IMR-90 (cell line): Measurements from ENCODE around the gene NKAIN2. TPM values are rescaled to one million over a fixed set of nuclear protein-coding genes. Genes with fewer than 3 reads are reported as not detected.

ENCODE experiments used
- ATAC-seq: fragments of 200-7000 bp; cut with Tn5 transposase; 2 replicates; pipeline ENCODE4 v1.9.1; 2020; ENCODE audit warnings: low read depth, mild to moderate bottlenecking, moderate library complexity
- BruUV-seq: library from RNA; stranded (reverse); fragments of 400-500 nt; replicated peaks from 2 replicates; lab custom pipeline; 2021; lab: Mats Ljungman, UMichigan
- CTCF ChIA-PET: fragments of 300-600 bp; formaldehyde crosslinking; extraction: SDS; loops from one replicate; lab custom pipeline; 2021; ENCODE audit warnings: antibody characterized with exemption; lab: Yijun Ruan, JAX
- POLR2A ChIA-PET: fragments of 300-600 bp; sonication (Branson Sonifier 250); formaldehyde crosslinking; loops from one replicate; lab custom pipeline; 2022; ENCODE audit warnings: antibody characterized with exemption; ENCODE audit not compliant: unreplicated experiment; lab: Charles Lee
- DNase-seq: peaks from one replicate; pipeline ENCODE4 v3.0.0; 2013
- H2AFZ ChIP-seq: replicated peaks from 2 replicates; pipeline ENCODE3; 2013; ENCODE audit warnings: low read length, mild to moderate bottlenecking; ENCODE audit not compliant: poor library complexity
- H2AK5ac ChIP-seq: 2 replicates; pipeline ENCODE4 v1.6.1; 2013; ENCODE audit warnings: low read depth, low read length, inconsistent platforms
- H2AK9ac ChIP-seq: replicated peaks from 2 replicates; pipeline ENCODE3; 2013; ENCODE audit warnings: mild to moderate bottlenecking, low read depth, low read length, moderate library complexity; ENCODE audit not compliant: poor library complexity
- H2BK120ac ChIP-seq: 2 replicates; pipeline ENCODE4 v1.6.1; 2013; ENCODE audit warnings: low read depth, low read length, inconsistent platforms
- H2BK15ac ChIP-seq: 3 replicates; pipeline ENCODE4 v1.6.1; 2013; ENCODE audit warnings: low read depth, low read length, inconsistent platforms
- H2BK20ac ChIP-seq: 2 replicates; pipeline ENCODE4 v1.6.1; 2013; ENCODE audit warnings: low read depth, mild to moderate bottlenecking, inconsistent platforms, low read length, moderate library complexity
- H2BK5ac ChIP-seq: 2 replicates; pipeline ENCODE4 v1.6.1; 2013; ENCODE audit warnings: mild to moderate bottlenecking, low read depth, low read length, inconsistent platforms; ENCODE audit not compliant: poor library complexity, severe bottlenecking
- H3K14ac ChIP-seq: replicated peaks from 2 replicates; pipeline ENCODE4 v1.6.1; 2013; ENCODE audit warnings: low read depth, low read length, inconsistent platforms
- H3K18ac ChIP-seq: 2 replicates; pipeline ENCODE4 v1.6.1; 2013; ENCODE audit warnings: low read depth, low read length, control low read depth
- H3K23ac ChIP-seq: 2 replicates; pipeline ENCODE4 v1.6.1; 2013; ENCODE audit warnings: low read depth, low read length, inconsistent platforms
- H3K27ac ChIP-seq: 2 replicates; pipeline ENCODE4 v1.5.1; 2013; ENCODE audit warnings: mild to moderate bottlenecking, control low read depth, low read length; ENCODE audit not compliant: insufficient read depth
- H3K27me3 ChIP-seq: 2 replicates; pipeline ENCODE4 v1.6.1; 2013; ENCODE audit warnings: low read length; ENCODE audit not compliant: control insufficient read depth, insufficient read depth
- H3K36me3 ChIP-seq: 2 replicates; pipeline ENCODE4 v1.6.1; 2013; ENCODE audit warnings: low read length, mixed read lengths; ENCODE audit not compliant: control insufficient read depth, insufficient read depth
- H3K4ac ChIP-seq: 2 replicates; pipeline ENCODE4 v1.6.1; 2013; ENCODE audit warnings: low read depth, low read length, inconsistent platforms
- H3K4me1 ChIP-seq: 2 replicates; pipeline ENCODE4 v1.6.1; 2013; ENCODE audit warnings: low read length, mixed read lengths; ENCODE audit not compliant: control insufficient read depth, insufficient read depth
- H3K4me2 ChIP-seq: 2 replicates; pipeline ENCODE4 v1.6.1; 2013; ENCODE audit warnings: low read depth, mild to moderate bottlenecking, control low read depth, low read length, moderate library complexity
- H3K4me3 ChIP-seq: 2 replicates; pipeline ENCODE4 v1.5.1; 2013; ENCODE audit warnings: low read depth, mild to moderate bottlenecking, control low read depth, low read length, moderate library complexity; ENCODE audit not compliant: insufficient read depth
- H3K56ac ChIP-seq: 2 replicates; pipeline ENCODE4 v1.6.1; 2013; ENCODE audit warnings: low read length, inconsistent platforms; ENCODE audit not compliant: insufficient read depth; ENCODE audit errors: extremely low read depth
- H3K79me1 ChIP-seq, 2 experiments: 2 replicates each; pipeline ENCODE4 v1.6.1; 2013; ENCODE audit warnings: low read length in 2 of 2, inconsistent platforms in 1 of 2, low read depth in 1 of 2
- H3K9ac ChIP-seq: 2 replicates; pipeline ENCODE4 v1.6.1; 2013; ENCODE audit warnings: low read depth, low read length, control low read depth
- H3K9me1 ChIP-seq: 2 replicates; pipeline ENCODE4 v1.6.1; 2013; ENCODE audit warnings: low read length, inconsistent platforms; ENCODE audit not compliant: insufficient read depth
- H3K9me3 ChIP-seq: 2 replicates; pipeline ENCODE4 v1.6.1; 2013; ENCODE audit warnings: low read length; ENCODE audit not compliant: control insufficient read depth, insufficient read depth
- H4K20me1 ChIP-seq: 2 replicates; pipeline ENCODE4 v1.6.1; 2013; ENCODE audit warnings: low read length, inconsistent platforms; ENCODE audit not compliant: insufficient read depth
- H4K5ac ChIP-seq: 2 replicates; pipeline ENCODE4 v1.6.1; 2013; ENCODE audit warnings: mild to moderate bottlenecking, low read depth, low read length, control low read depth
- H4K8ac ChIP-seq, 2 experiments: 2 replicates each; pipeline ENCODE4 v1.6.1; 2013; ENCODE audit warnings: low read depth in 2 of 2, low read length in 2 of 2, control low read depth in 1 of 2, inconsistent platforms in 1 of 2
- H4K91ac ChIP-seq: 2 replicates; pipeline ENCODE4 v1.6.1; 2013; ENCODE audit warnings: low read depth, low read length, inconsistent platforms; ENCODE audit not compliant: insufficient read depth
- BHLHE40 ChIP-seq: fragments of 150-350 bp; IDR thresholded peaks from 2 replicates; pipeline ENCODE4 v1.6.1; 2016; ENCODE audit warnings: mild to moderate bottlenecking, low read depth, low read length
- CEBPB ChIP-seq: IDR thresholded peaks from 2 replicates; pipeline ENCODE4 v1.6.1; 2012; ENCODE audit warnings: low read depth, low read length, improper control_type of control experiment
- CHD1 ChIP-seq: IDR thresholded peaks from 2 replicates; pipeline ENCODE4 v1.6.1; 2012; ENCODE audit warnings: low read depth, low read length, improper control_type of control experiment
- CTCF ChIP-seq: conservative IDR thresholded peaks from 2 replicates; pipeline ENCODE4 v1.5.1; 2012; ENCODE audit warnings: mild to moderate bottlenecking, low read depth, low read length, improper control_type of control experiment
- ELK1 ChIP-seq: fragments of 150-350 bp; IDR thresholded peaks from 2 replicates; pipeline ENCODE4 v1.6.1; 2016; ENCODE audit warnings: low read depth, mild to moderate bottlenecking, low read length, moderate library complexity, borderline replicate concordance
- FOS ChIP-seq: fragments of 150-350 bp; IDR thresholded peaks from 2 replicates; pipeline ENCODE4 v1.6.1; 2016; ENCODE audit warnings: low read depth, low read length
- MAFK ChIP-seq: IDR thresholded peaks from 2 replicates; pipeline ENCODE4 v1.6.1; 2012; ENCODE audit warnings: low read depth, low read length, improper control_type of control experiment
- MAZ ChIP-seq: IDR thresholded peaks from 2 replicates; pipeline ENCODE4 v1.6.1; 2012; ENCODE audit warnings: low read depth, mild to moderate bottlenecking, low read length, improper control_type of control experiment, moderate library complexity, borderline replicate concordance
- MXI1 ChIP-seq: IDR thresholded peaks from 2 replicates; pipeline ENCODE4 v1.6.1; 2012; ENCODE audit warnings: low read depth, mild to moderate bottlenecking, low read length, moderate library complexity, borderline replicate concordance
- NFE2L2 ChIP-seq: fragments of 150-350 bp; IDR thresholded peaks from 2 replicates; pipeline ENCODE4 v1.6.1; 2016; ENCODE audit warnings: low read depth, mild to moderate bottlenecking, low read length
- POLR2A ChIP-seq: IDR thresholded peaks from 2 replicates; pipeline ENCODE4 v1.6.1; 2012; ENCODE audit warnings: mild to moderate bottlenecking, low read depth, low read length
- RAD21 ChIP-seq: IDR thresholded peaks from 2 replicates; pipeline ENCODE4 v1.6.1; 2012; ENCODE audit warnings: low read length, improper control_type of control experiment
- RCOR1 ChIP-seq: IDR thresholded peaks from 2 replicates; pipeline ENCODE4 v1.6.1; 2012; ENCODE audit warnings: mild to moderate bottlenecking, low read length, improper control_type of control experiment; ENCODE audit not compliant: insufficient replicate concordance
- RFX5 ChIP-seq: IDR thresholded peaks from 2 replicates; pipeline ENCODE4 v1.8.0; 2012; ENCODE audit warnings: low read depth, mild to moderate bottlenecking, low read length, moderate library complexity
- SMC3 ChIP-seq: fragments of 150-350 bp; IDR thresholded peaks from 2 replicates; pipeline ENCODE4 v1.6.1; 2016; ENCODE audit warnings: low read depth, mild to moderate bottlenecking, antibody characterized with exemption, low read length, moderate library complexity
- USF2 ChIP-seq: fragments of 150-350 bp; IDR thresholded peaks from 2 replicates; pipeline ENCODE4 v1.6.1; 2017; ENCODE audit warnings: mild to moderate bottlenecking, antibody characterized with exemption, low read length, low read depth
- WGBS, 2 experiments: methylation state at CpG; one replicate each; pipeline versions ENCODE4 v1.1.5 to v1.1.7; 2013; ENCODE audit warnings: missing lambda C conversion rate in 2 of 2; ENCODE audit not compliant: insufficient read length in 1 of 2; ENCODE audit errors: extremely low coverage in 2 of 2; 5-methylcytosine and 5-hydroxymethylcytosine counted together
- dilution Hi-C: fragments of 300-500 bp; cut with HindIII; formaldehyde crosslinking; loops from one replicate; pipeline ENCODE4 v1.14.3; 2018; ENCODE audit warnings: low sequenced_read_pairs; ENCODE audit not compliant: unreplicated experiment
- in situ Hi-C: fragments of 300-500 bp; cut with MboI; formaldehyde crosslinking; loops from 3 replicates; pipeline ENCODE4 v1.14.3; 2019; ENCODE audit warnings: low sequenced_read_pairs, inconsistent platforms, mixed read lengths
- intact Hi-C: fragments of 100-400 bp; cut with micrococcal nuclease; formaldehyde crosslinking; loops from 2 replicates; pipeline ENCODE4 v1.10.0; 2022
- polyA plus RNA-seq, 3 experiments: library from polyadenylated mRNA; depleted of rRNA; stranded (reverse); fragments of >200 nt; gene quantifications; 2 replicates each; pipeline ENCODE4 v1.2.3, GENCODE V29; 2012; ENCODE audit warnings: low replicate concordance in 1 of 3
- total RNA-seq: library from RNA; depleted of rRNA; stranded (reverse); fragments of >200 nt; gene quantifications from 2 replicates; pipeline ENCODE4 v1.2.3, GENCODE V29; 2012

The NKAIN2 gene
- total and polyA plus RNA-seq, 2 of the 4 experiments (the other 2 are of a cell fraction): not detected

GRCh38 chr6:124677874-124678273 lies 874.2 kb downstream of the NKAIN2 start:
- no peak overlapping the region for H3K4me3 ChIP-seq
- H3K27me3 ChIP-seq: no peaks in the 10 kb centered on the region
- intact Hi-C loops (no loop called here), dilution Hi-C loops (no loop called here), in situ Hi-C loops (no loop called here)
- no peak overlapping the region for H3K4ac ChIP-seq
- no peak overlapping the region for H2BK5ac ChIP-seq
- H2AK9ac ChIP-seq: no peak overlapping the region
- no peaks in the 10 kb centered on the region for H3K79me1 ChIP-seq
- H2BK15ac ChIP-seq: no peak overlapping the region
- H4K5ac ChIP-seq: no peak overlapping the region
- H3K9me1 ChIP-seq: no peaks in the 10 kb centered on the region
- no peak overlapping the region for H2AK5ac ChIP-seq
- H3K27ac ChIP-seq: no peak overlapping the region
- no peak for DNase-seq
- peaks cover 10% of the 10 kb centered on the region for H3K9me3 ChIP-seq
- no peak overlapping the region for H3K23ac ChIP-seq
- H4K20me1 ChIP-seq: no peaks in the 10 kb centered on the region
- TF ChIP-seq MAZ (no peak), BHLHE40 (no peak), USF2 (no peak), SMC3 (no peak), MXI1 (no peak), RCOR1 (no peak), MAFK (no peak), CTCF (no peak), CHD1 (no peak), ELK1 (no peak), RFX5 (no peak), CEBPB (no peak), NFE2L2 (no peak), POLR2A (no peak), FOS (no peak), RAD21 (no peak)
- no peak for ATAC-seq
- no peak overlapping the region for H3K56ac ChIP-seq
- no peaks in the 10 kb centered on the region for H3K36me3 ChIP-seq
- no peak overlapping the region for H2AFZ ChIP-seq
- no peaks in the 10 kb centered on the region for H3K4me1 ChIP-seq
- no TSS peak for BruUV-seq
- H4K91ac ChIP-seq: no peak overlapping the region
- H4K8ac ChIP-seq: no peak overlapping the region
- no peak overlapping the region for H3K4me2 ChIP-seq
- no peak overlapping the region for H3K9ac ChIP-seq
- H2BK120ac ChIP-seq: no peak overlapping the region
- H3K14ac ChIP-seq: no peak overlapping the region
- ChIA-PET CTCF (no interaction called here), POLR2A (no interaction called here)
- WGBS, 2 experiments: no CpG with 5 or more reads among the region's 1 CpG
- no peak overlapping the region for H3K18ac ChIP-seq
- H2BK20ac ChIP-seq: no peak overlapping the region
